Sciatic nerve (tissue), 2 donors: ENCODE measurements around the gene FBXW8. TPM values are rescaled to one million over a fixed set of nuclear protein-coding genes. Genes with fewer than 3 reads are reported as not detected.

ENCODE experiments used
- ATAC-seq: fragments of 200-7000 bp; cut with Tn5 transposase; one replicate; pipeline ENCODE4 v1.9.1; 2020; ENCODE audit warnings: mild to moderate bottlenecking, moderate library complexity
- DNase-seq: peaks from one replicate; pipeline ENCODE4 v3.0.0-alpha.2; 2020; ENCODE audit warnings: low spot score
- intact Hi-C: fragments of 100-400 bp; cut with DNase I; formaldehyde crosslinking; loops from one replicate; pipeline ENCODE4 v1.14.2; 2022
- total RNA-seq: library from RNA; stranded (reverse); fragmentation: NEBNext Ultra II Directional; extraction: Animal tissue kit (Norgen Biotek cat#: 25700); gene quantifications from one replicate; pipeline ENCODE4 v1.2.1, GENCODE V29; 2021
- donor health status: DM: no; HTN: no; CAD: no.
- donor health status: DM: no; HTN: no; CAD: no.

FBXW8 gene
- total RNA-seq, 1 donor from 2014 or later: 12.9 TPM

DNA sequence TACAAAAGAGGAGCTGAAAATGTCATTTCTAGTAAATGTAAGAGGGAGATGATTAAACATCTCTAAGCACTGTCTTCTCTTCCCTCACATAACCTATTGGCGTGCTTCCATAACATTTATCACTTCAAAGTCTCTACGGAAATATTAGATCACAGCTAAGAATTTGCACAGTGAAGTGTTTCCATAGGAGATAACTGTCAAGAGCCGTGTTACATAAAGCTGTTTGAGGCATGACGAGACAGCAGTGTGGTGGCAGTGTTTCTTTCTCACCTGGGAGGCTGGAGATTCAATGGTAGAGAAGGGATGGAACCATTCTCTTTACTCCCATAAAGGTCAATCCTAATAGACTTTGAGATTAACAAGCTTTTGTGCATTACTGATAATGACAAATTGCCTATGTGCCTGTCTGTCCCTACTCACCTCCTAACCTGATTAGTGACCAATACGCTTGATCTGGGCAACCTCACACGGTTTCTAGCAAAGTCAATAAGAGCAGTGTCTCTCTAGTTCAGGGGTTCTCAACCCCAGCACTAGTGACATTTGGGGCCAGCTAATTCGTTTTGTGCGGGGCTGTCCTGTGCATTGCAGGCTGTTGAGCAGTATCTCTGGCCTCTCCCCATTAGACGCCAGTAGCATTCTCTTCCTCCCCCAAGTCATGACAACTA, 35.3 kb downstream of the FBXW8 start:
- no peak for ATAC-seq
- intact Hi-C loops: no loop called here
- DNase-seq: no peak

DNA sequence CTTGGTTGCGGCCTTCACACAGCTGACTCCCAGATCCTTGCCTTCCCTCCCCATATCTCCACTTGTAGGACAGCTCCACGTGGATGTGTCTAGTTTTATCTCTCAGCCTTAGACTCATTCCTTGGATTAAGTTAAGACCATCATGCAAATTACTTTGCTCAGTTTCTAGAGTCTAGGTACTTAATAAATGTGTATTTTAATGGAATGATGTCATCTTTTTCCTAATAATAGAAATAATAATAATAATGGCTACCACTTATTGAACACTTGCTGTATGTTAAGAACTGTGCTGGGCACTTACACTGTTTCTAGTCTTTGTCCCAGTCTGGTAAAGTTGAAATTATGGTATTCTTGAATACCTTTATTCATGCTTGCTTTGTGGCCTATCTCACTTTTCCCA, 37.5 kb downstream of the FBXW8 start:
- DNase-seq (no peak), ATAC-seq (no peak)
- intact Hi-C loops: no loop called here

DNA sequence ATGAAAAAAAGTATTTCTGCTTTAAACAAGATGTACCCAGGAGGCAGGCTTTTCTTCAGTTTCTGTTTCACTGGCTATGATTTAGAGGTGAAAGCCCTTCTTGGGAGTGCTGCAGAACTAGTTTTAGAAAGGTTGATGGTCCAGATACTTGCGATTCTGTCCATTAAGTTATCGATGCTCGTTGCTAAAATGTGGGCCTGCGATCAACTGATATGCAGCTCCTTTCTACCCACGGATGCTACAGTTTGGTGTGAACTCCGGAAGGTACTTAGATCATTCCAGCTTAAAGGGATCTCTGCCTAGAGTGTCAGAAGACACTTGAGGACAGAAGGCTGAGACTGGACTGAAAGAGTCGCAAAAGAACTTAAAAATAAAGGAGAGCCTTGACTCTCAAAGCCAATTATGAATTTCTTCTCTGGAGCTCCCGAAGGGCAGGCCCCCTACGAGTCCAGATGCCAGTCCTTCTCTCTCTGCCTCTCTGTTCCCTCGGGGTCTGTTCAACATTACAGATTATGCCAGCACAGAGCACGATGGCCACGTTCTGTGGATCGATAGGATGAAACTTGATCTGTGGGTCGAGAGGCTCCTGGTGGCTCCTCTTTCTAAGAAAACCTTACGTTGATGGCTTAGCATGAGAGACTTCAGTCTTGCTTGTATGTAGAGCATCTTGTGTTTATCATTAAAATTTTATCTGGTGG, 40.0 kb downstream of the FBXW8 start:
- DNase-seq: no peak
- intact Hi-C loops: no loop called here
- no peak for ATAC-seq

DNA sequence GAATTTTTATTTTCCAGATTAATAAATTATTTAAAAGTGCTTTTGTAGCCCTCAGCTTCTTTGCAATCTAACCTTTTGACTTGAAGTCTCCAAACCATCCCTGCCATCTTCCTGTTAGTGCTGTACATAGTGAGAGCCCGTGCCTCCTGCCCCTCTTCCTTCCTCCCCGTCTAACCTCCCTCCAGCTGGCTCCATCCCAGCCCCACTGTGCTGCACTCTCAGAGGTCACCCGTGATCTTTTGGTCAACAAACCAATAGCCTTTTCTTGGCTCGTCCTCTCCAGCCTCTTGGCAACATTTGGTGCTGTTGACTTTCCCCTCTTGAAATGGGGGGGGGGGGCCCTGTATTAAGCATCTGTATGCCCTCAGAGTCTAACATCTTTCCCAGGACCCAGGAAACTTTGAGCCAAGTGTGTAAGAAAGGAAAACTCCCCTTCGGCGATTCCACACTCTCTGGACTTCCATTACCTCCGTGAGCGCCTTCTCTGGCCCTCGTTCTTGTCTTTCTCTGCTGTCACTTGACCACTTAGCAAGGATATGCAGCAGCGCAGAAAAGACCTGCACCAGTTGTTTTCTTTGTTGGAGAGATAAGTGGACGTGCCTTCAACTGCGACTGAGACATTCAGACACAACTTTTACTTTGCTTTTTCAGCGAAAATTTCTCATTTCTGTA, 44.1 kb downstream of the FBXW8 start:
- intact Hi-C loops: no loop called here
- peak; percentile 63 for DNase-seq

DNA sequence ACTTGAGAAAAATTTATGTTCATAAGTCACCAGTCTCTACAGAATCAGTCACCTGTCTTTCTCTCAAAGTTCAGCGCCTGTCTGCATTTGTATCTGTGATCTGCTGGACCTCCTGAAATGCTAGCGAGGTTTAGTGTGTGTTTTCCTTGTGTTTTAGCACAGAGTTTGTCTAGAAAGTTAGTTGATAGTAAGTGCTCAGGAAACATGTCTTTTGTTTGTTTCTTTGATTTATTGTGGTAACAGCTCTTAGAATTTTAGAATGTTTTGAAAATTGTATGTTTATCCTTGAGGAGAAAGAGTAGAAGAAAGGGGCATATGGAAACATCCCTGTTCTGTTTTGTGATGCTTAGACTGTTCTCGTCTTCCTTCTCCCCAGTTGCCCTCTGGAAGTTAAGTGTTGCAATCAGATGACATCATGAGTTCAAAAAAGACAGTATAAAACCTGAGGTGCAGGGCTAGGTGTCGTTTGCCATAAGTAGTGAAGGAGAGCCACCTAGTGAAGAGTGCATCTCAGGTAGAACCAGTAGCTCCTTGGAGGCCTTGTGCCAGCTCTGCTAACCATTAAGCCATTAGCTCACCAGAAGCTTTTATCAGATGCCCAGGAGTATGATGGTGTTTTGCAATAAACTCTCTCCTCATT, 44.8 kb downstream of the FBXW8 start:
- DNase-seq (no peak), ATAC-seq (peak; percentile 86)
- intact Hi-C loops: no loop called here

More for the DNA sequence above, 44.1 kb downstream of the FBXW8 start:
- ATAC-seq: peak; percentile 75

DNA sequence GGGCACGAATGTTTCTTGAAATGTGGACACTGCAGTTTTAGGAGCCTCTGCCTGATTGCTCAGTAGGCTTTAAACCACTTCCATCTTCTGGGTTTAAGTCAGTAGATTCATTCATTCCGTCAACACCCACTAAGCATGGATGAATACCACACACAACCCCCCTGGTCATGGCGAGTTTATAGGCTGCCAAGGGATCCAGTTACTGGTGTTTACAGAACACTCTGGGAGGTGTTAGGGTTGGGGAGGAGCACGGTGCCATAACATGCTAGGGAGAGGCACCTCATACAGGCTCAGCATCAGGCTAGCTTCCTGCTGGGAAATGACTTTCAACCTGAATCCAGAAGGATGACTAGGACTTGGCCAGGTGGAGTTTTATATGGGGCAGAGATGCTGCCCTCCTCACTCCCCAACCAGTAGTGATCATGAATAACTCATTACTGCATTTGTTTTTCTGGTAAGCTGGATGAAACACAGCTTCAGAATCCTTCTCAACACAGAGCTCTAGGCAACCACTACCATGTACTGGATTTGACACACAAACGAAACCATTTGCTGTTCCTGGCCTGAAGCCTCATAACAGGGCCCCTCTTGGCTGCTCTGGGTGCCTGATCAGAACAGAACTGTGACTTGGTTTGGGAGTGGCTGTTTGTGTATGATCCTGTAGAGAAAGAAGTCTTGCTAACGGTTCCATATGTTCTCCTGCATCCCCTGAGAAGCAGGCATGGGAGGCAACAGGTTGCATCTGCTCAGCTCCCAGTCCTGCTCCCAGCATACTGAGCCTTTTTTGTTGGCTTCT, 47.9 kb downstream of the FBXW8 start:
- intact Hi-C loops: no loop called here
- DNase-seq (no peak), ATAC-seq (no peak)

DNA sequence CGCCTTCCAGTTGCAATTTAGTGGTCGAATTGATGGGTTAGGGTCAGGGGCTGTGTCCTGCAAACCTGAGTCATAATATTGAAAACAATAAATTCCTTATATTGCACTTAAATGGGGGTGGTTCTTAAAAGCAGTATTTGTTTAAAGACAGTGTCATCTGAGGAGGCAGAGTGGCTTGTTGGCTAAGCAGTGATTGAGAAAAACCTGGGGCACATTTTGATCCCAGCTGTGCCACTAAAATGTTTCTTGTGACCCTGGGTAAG, 48.4 kb downstream of the FBXW8 start:
- DNase-seq (no peak), ATAC-seq (no peak)
- intact Hi-C loops: no loop called here

DNA sequence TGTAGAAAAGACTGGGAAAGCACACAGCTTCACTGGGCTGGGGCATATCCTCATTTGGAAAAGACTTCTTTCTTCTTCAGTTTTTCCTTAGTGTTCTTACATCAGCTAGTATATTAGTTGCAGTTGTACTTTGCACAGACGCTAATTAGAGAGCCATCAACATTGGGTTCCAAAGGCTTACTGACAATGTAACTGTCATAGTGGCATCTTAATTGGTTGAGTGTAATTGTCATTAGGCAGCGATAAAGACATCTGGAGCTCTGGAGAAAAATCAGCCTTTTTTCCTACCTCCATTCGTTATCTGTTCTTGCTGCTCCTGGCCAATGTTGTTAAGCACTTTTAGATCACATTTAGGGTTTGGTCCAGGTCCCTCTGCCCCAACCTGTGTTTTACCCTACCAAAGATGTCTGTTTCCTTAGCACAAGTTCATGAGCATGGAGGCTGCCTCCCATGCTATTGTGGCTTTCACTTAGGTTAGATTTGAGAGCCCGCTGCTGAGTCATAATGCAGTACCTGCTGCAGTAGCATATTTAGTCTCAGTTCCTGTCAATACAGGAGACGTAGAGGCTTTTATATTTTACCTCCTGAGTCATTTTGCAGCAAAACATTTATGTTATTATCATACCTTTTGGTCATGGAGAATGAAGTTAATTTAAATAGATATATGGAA, 49.2 kb downstream of the FBXW8 start:
- ATAC-seq: no peak
- DNase-seq: no peak
- intact Hi-C loops: no loop called here

DNA sequence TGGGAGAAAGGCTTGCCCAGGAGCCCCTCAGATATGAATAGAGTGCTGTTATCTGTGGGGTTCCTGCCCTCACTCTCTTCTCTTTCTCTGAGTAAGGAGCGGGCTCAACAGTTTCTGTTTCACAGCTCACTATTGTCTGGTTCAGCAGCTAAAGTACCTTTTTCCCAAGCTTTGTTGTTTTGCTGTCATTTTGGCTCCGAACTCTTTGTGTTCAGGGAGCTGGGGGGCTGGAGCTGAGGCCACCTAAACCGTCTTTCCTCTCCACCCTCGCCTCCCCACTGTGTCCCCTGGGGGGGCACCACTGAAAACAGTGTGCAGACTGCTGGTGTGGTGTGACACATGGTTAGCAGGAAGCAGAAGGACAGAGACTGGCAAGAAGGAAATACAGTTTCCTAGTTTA, 51.4 kb downstream of the FBXW8 start:
- ATAC-seq (no peak), DNase-seq (no peak)
- intact Hi-C loops: no loop called here

DNA sequence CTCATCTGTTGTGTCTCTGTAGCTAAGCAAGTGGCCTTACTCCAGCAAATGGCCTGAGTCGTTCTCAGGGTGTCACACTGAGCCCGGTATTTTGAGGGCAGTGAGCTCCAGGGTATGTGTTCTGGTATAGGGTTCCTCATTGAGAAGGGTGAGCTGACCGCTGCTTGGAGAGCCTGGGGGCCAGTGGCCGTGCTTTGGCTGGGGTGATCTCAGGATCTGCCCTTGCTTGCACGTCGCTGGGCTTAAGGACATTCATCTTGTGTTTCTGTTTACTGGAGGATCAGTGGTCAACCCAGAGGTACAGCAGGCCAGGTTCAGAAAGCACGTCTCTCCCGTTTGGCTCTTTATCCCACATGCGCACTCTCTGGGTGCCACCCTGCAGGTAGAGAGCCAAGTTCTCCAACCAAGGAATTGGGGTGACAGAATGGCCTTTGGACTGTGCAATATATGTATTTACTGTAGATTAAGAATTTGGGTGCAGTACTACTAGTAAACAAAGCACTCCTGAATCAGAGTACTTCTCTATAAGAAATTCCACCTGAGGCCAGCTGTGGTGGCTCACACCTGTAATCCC, 52.1 kb downstream of the FBXW8 start:
- intact Hi-C loops: no loop called here
- DNase-seq (no peak), ATAC-seq (no peak)

DNA sequence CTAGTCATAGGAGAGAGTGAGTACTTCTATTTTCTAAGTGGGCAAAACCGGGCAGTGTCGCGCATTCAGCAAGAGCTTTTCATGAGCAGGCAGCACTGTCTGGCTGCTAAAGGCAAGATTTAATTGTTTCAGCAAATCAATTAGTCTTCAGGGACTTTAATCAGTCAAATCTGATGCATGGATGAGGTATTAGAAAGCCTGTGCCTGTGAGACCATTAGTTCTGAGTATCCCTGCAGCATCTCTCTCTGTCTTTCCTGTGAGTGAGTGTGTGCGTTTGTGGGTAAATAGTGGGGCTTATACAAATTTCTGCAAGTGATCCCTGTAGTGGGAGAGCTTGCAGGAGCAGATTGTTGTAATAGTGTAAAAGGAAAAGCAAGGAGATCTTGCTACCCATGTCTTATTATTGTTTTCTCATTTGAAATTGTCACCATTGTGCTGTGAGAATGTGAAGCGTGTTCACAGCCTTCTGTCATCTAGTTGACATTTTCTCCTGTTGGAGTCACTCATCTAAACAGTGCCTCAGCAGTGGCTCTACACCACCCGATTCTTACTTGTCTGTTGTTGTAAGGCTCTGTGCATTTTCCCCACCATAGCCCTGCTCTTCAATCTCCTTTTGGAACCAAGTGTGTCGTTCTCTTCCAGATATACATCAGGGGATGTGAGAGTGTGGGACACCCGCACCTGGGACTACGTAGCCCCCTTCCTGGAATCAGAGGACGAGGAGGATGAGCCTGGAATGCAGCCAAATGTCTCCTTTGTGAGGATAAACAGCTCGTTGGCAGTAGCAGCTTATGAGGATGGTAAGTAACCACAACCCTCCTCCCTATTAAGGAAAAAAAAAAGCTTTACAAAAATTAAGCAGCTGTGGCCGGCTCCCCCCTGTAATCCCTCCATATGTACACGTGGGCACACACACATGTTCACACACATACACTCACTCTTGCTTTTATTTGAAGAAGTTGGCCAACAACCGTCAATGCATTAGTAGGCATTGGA, 53.6 kb downstream of the FBXW8 start:
- intact Hi-C loops: no loop called here
- DNase-seq (no peak), ATAC-seq (no peak)

DNA sequence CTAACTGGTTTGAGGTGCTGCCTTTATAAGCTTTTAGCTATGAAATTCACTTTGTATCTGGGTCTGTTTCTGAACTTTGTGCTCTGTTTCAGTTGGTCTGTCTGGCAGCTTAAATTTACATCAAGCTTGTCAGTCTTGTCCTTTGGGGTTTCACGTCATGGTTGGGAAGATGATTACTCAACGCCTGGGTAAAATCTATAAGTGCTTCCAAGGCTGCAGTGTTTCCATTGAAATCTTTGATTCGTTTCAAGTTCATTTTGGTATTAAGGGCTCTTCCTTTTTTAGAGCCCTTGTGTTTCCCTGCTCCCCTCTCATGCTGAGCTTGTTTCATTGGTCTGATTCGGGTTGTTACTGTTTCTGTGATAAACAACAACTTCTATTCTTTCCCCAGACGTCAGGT, 58.2 kb downstream of the FBXW8 start:
- DNase-seq: no peak
- ATAC-seq: no peak
- intact Hi-C loops: no loop called here

DNA sequence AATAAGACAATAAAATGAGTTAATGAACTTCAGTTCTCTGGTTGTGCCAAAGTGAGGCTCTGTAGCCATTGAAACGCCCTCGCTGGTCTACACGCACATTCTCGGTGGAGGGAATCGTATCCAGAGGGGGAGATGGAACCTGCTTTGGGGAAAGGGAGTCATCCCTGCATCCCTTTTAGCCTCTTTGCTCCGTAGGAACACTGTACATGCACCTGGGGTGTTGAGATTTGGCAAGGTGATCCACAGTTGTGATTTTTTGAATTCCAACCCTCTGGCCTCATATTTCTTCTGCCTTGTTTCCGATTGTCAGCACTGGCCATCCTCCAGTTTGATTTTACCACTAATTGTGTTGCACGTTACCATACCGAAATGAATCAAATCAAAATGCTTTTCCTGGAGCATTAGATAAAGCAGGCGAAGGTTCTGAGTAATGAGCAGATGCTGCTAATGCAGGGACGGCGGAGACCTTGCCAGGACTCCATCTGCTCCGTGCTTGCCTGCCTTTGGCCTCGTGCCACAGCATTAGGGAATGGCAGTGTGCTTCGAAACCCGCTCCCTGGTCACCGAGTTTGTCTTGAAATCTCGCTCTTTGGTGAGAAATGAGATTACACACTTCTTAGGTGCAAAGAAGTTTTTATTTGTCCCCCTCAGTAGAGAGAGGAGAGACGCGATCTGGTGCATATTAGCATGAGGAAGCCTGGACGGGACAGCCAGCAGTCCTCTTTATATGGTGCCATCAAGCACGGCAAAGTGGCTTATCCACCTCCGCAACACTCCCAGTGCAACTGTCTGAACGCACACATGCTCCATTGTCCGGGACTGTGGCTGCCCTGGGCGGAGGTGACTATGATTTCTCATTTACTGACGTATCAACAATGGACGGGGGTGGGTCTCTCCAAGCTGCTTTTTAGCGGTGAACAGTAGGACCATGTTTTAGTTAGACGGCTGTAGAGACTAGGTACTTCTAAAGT, 59.1 kb downstream of the FBXW8 start:
- intact Hi-C loops: no loop called here
- ATAC-seq: no peak
- DNase-seq: no peak

DNA sequence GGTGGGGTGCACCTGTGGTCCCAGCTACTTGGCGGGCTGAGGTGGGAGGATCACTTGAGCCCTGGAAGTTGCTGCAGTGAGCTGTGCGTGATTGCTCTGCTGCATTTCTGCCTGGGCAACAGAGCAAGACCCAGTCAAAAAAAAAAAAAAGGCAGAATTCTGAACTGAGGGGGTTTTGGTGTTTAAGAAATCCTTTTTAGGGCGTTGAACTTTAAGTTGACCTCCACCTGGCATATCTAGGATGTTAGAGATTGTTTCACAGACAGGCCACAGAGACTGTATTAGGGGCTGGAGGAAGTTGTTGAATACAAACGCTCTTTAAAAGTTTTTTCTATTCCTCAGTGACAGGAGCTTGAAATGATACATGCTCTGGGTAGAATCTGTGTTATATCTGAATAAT, 60.5 kb downstream of the FBXW8 start:
- DNase-seq (no peak), ATAC-seq (no peak)
- intact Hi-C loops: no loop called here

DNA sequence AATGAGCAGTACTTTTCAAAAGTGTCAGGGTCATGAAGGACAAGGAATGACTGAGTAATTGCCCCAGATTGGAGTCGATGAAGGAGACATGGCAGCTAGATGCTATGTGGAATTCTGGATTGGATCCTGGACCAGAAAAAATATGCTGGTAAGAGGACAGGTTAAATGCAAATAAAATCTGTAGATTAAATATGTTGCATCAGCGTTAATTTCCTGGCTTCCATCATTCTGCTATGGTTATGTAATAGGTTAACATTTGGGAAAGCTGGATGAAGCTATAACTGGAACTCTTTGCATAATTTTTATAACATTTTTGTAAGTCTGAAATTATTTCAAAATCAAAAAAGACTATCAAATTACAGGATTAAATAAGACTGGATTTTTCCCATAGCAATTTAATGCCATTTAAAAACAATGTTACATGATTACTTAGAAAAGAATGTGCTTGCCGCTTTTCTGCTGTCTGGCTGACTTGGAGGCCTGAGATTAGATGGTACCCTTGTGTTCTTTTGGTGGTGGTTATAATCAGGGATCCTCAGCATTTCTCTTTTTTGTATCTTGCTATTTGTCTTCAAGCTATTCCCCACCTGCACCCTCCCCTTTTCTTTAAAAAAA, 65.1 kb downstream of the FBXW8 start:
- no peak for ATAC-seq
- no peak for DNase-seq
- intact Hi-C loops: no loop called here
